NCI-H510A treated with DMSO at 0.1 percent for 48 hours (cell line): Measurements from ENCODE around the gene ERN1.

Source experiments
- DNase-seq: peaks from one replicate; lab custom pipeline; 2025; lab: John Stamatoyannopoulos, UW

The ERN1 gene

GRCh38 chr17:64059756-64060155 lies 70.2 kb downstream of the ERN1 start:
- no peak for DNase-seq

- DNase-seq: no peak
Observed at GRCh38 chr17:64058621-64059020, 71.3 kb downstream of the ERN1 start.

GRCh38 chr17:64057701-64058263 lies 72.2 kb downstream of the ERN1 start:
- DNase-seq: no peak

- no peak for DNase-seq
Observed at GRCh38 chr17:64056269-64057005, 73.5 kb downstream of the ERN1 start.

- no peak for DNase-seq
Observed at GRCh38 chr17:64055183-64056142, 74.5 kb downstream of the ERN1 start.

- no peak for DNase-seq
Observed at GRCh38 chr17:64054304-64054703, 75.6 kb downstream of the ERN1 start.

- DNase-seq: no peak
Observed at GRCh38 chr17:64053101-64053500, 76.8 kb downstream of the ERN1 start.

- no peak for DNase-seq
Observed at GRCh38 chr17:64051153-64051552, 78.8 kb downstream of the ERN1 start.

- no peak for DNase-seq
Observed at GRCh38 chr17:64048805-64049204, 81.1 kb downstream of the ERN1 start.

GRCh38 chr17:64045176-64045575 lies 84.8 kb downstream of the ERN1 start:
- no peak for DNase-seq

- DNase-seq: no peak
Observed at GRCh38 chr17:64042700-64043485, 87.1 kb downstream of the ERN1 start.

- no peak for DNase-seq
Observed at GRCh38 chr17:64041912-64042311, 88.0 kb downstream of the ERN1 start.

GRCh38 chr17:64040206-64040605 lies 89.7 kb downstream of the ERN1 start:
- no peak for DNase-seq

GRCh38 chr17:64039106-64039400 lies 90.9 kb downstream of the ERN1 start:
- no peak for DNase-seq

GRCh38 chr17:64038331-64039105 lies 91.4 kb downstream of the ERN1 start:
- no peak for DNase-seq

- DNase-seq: no peak
Observed at GRCh38 chr17:64037802-64038201, 92.1 kb downstream of the ERN1 start.

GRCh38 chr17:64037180-64037579 lies 92.8 kb downstream of the ERN1 start:
- no peak for DNase-seq

GRCh38 chr17:64036198-64036922 lies 93.6 kb downstream of the ERN1 start:
- no peak for DNase-seq

- DNase-seq: no peak
Observed at GRCh38 chr17:64032081-64032480, 97.9 kb downstream of the ERN1 start.

- DNase-seq: peak; percentile 78
Observed at GRCh38 chr17:64028874-64029464, 101.0 kb downstream of the ERN1 start.
